GM21717 (cell line): ENCODE measurements around the gene KIF3C.
"Not testable (repeated sequence)": the region's sequence is repeated elsewhere in the genome, so short reads cannot be mapped to it uniquely, and the experiment has no call there.

ENCODE experiments used
- ATAC-seq: cut with Tn5 transposase; IDR thresholded peaks from one replicate; pipeline ENCODE4 v1.9.1; 2021; ENCODE audit warnings: mild to moderate bottlenecking, moderate library complexity; ENCODE audit not compliant: unreplicated experiment

The KIF3C gene

GRCh38 chr2:25982273-25982967 is at the start of gene KIF3C:
KIF3C (minus strand) TSS chr2:25982497; CDS start chr2:25981917, 580 bp downstream.
- peak; percentile 72 for ATAC-seq

GRCh38 chr2:26028083-26028482 is 45.8 kb upstream of the KIF3C start:
- ATAC-seq: not testable (repeated sequence)

GRCh38 chr2:26025509-26025908 is 43.2 kb upstream of the KIF3C start:
- ATAC-seq: no peak

GRCh38 chr2:26024260-26024659 is 42.0 kb upstream of the KIF3C start:
- no peak for ATAC-seq

- no peak for ATAC-seq
Measured at GRCh38 chr2:26020231-26020640, 37.9 kb upstream of the KIF3C start.

GRCh38 chr2:26018184-26019055 is 36.1 kb upstream of the KIF3C start:
- peak; percentile 66 for ATAC-seq

GRCh38 chr2:26017464-26018183 is 35.3 kb upstream of the KIF3C start:
- peak; percentile 17 for ATAC-seq

GRCh38 chr2:26016706-26017045 is 34.4 kb upstream of the KIF3C start:
- ATAC-seq: not testable (repeated sequence)

- no peak for ATAC-seq
Measured at GRCh38 chr2:26016012-26016705, 33.9 kb upstream of the KIF3C start.

GRCh38 chr2:26013668-26014067 is 31.4 kb upstream of the KIF3C start:
- ATAC-seq: no peak

GRCh38 chr2:26011990-26012856 is 29.9 kb upstream of the KIF3C start:
- no peak for ATAC-seq

GRCh38 chr2:26011609-26011989 is 29.3 kb upstream of the KIF3C start:
- no peak for ATAC-seq

GRCh38 chr2:26010943-26011342 is 28.6 kb upstream of the KIF3C start:
- no peak for ATAC-seq

- no peak for ATAC-seq
Measured at GRCh38 chr2:26009567-26009963, 27.3 kb upstream of the KIF3C start.

- no peak for ATAC-seq
Measured at GRCh38 chr2:26008851-26009566, 26.7 kb upstream of the KIF3C start.

GRCh38 chr2:26008095-26008494 is 25.8 kb upstream of the KIF3C start:
- no peak for ATAC-seq

- no peak for ATAC-seq
Measured at GRCh38 chr2:26002632-26003310, 20.5 kb upstream of the KIF3C start.

- no peak for ATAC-seq
Measured at GRCh38 chr2:26001743-26002351, 19.6 kb upstream of the KIF3C start.
